SKM-1 (cell line): ENCODE data around the gene FBXL13.
"Not testable (repeated sequence)": the region's sequence is repeated elsewhere in the genome, so short reads cannot be mapped to it uniquely, and the experiment has no call there.

Experiments used
- DNase-seq: peaks from one replicate; lab custom pipeline; 2025; ENCODE audit not compliant: unreplicated experiment; lab: John Stamatoyannopoulos, UW

The FBXL13 gene

GRCh38 chr7:102988088-102988487, 86.5 kb downstream of the FBXL13 start:
- no peak for DNase-seq

DNA sequence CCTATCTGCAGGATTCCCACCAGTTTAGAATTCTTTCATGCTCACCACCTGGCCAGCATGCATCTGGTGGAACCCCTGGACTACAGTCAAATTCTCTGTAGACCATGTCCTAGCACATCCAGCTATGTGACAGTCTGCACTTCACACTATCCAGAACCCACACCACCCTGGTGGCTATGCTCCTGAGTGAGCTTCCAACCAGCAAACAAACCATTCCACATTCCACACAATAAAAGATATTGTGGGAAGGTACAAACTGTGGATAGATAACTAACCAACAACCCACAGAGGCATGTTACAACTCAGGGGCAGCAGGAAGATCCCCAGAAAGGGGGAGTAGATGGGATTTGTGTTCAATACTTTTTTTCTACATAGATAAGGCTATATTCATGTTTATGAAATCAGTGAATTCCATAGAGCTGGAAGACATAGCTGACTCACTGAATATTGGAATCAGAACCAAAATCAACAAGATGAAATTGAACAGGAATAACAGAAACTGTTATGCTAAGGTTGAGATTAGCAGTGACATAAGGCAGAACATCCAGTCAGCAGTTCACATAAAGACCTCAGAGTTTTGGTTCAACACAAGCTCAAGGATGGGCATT, 89.3 kb downstream of the FBXL13 start:
- no peak for DNase-seq

DNA sequence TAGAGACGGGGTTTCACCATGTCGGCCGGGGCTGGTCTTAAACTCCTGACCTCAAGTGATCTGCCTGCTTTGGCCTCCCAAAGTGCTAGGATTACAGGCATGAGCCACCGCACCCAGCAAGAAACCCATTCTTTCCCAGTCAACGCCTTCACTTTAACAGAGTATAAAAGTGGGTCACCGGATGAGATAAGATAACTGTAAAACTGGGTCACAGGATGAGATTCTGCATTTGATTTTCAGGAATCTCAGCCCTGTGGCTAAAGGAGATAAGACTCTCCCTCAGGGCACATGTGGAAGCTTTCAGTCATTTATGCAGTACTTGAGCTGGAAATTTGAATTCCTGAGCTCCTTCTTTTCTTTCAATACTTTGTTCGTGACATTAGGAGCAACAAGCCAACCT, 91.0 kb downstream of the FBXL13 start:
- no peak for DNase-seq

GRCh38 chr7:102982235-102982634, 92.4 kb downstream of the FBXL13 start:
- DNase-seq = no peak

DNA sequence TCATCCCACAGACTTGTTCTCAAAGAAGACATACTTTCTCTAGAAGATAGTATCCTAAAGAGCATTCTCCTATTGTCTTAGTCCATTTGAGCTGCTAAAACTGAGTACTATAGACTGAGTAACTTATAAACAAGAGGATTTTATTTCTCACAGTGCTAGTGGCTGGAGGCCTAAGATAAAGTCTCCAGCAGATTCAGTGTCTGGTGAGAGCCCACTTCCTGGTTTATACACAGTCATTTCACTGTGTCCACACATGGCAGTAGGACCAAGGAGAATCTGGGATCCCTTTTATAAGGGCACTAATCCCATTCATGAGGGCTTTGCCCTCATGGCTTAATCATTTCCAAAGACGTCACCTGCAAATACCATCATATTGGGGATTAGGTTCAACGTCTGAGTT, 93.1 kb downstream of the FBXL13 start:
- DNase-seq = no peak

DNA sequence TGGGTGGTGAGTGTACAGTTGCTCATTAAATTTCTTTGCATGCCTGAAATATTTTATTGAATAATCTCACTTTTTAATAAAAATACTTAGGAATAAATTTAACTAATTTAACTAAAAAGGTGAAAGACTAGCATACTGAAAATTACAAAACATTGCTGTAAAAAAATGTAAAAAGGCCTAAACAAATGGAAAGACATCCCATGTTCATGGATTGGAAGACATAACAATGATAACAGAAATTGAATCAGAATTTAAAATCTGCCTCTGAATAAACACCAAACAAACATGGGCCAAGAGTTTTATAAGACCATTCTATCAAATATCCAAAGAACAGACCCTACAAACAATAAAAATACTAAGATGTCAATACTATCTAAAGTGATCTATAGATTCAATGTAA, 94.9 kb downstream of the FBXL13 start:
- no peak for DNase-seq

- DNase-seq = no peak
Observed at GRCh38 chr7:102978284-102978683, 96.3 kb downstream of the FBXL13 start.

DNA sequence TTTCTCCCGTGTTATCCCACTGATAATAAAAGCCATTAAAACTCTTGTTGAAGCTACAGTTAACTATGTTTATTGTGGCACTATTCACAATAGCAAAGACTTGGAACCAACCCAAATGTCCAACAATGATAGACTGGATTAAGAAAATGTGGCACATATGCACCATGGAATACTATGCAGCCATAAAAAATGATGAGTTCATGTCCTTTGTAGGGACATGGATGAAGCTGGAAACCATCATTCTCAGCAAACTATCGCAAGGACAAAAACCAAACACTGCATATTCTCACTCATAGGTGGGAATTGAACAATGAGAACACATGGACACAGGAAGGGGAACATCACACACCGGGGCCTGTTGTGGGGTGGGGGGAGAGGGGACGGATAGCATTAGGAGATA, 97.0 kb downstream of the FBXL13 start:
- DNase-seq = not testable (repeated sequence)

DNA sequence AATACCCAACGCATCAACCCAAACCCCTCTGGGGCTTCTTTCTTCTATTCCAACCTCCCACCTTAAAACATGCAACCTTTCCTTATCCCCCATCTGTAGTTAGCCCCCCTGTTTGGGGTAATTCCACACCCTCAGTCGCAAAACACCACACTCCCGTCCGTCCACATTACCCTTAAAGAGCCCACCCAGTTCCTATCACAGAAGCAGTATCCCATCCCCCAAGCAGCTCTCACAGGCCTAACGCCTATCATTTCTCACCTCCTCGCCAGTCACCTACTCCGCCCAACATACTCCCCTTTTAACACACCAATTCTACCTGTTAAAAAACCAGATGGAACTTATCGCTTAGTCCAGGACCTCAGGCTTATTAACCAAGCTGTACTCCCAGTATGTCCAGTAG, 98.1 kb downstream of the FBXL13 start:
- no peak for DNase-seq

GRCh38 chr7:102975854-102976253, 98.7 kb downstream of the FBXL13 start:
- no peak for DNase-seq

- DNase-seq = no peak
Observed at GRCh38 chr7:102974366-102975236, 100.0 kb downstream of the FBXL13 start.

DNA sequence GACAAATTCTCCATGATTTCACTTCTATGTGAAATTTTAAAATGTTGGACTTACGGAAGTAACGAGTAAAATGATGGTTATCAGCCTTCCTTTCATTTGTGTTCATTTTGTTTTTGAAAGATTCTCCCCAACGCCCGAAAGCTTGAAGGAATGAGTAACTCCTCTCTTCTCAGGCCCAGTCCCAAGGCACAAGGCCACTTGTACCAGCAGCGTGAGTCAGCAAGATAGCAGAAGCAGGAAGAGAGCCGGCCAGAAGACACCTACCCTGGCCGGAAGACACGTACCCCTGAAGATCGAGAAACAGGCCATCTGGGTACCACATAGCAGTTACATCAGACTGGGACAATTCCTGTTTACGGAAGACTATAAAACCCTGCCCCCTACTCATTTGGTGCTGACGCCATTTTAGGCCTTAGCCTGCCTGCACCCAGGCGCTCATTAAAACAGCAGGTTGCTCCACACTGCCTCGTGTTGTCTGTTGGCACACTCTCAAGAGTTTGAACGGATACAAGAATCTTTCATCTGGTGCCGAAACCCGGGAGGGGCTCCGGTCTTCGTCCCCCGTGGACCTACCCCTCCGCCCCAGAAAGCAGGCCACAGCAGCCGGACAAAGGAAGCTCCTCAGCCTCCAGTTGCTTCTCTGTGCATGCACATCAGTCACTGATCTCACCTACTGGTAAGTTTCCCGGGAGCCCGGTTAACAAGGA, 101.3 kb downstream of the FBXL13 start:
- DNase-seq = no peak

- DNase-seq = no peak
Observed at GRCh38 chr7:102967798-102968197, 106.8 kb downstream of the FBXL13 start.

DNA sequence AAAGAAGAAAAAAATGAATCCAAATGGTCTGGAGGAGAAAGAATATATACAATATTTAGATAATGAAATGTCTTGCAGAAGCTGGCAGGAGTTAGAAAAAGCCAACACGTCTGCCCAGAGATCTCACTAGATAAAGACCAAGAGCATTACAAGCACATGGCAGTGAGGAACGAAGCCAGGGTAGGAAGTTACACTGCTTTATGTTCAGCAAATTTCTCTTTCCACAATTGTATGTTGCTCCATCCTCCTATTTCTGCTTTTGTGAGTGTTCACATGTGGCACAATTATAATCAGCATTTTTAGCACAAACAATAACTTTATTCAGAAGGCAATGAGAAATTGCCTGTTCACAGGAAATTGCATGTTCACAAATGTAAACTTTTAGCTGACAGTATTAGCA, 108.1 kb downstream of the FBXL13 start:
- no peak for DNase-seq

- not testable (repeated sequence) for DNase-seq
Observed at GRCh38 chr7:102961993-102962392, 112.6 kb downstream of the FBXL13 start.

DNA sequence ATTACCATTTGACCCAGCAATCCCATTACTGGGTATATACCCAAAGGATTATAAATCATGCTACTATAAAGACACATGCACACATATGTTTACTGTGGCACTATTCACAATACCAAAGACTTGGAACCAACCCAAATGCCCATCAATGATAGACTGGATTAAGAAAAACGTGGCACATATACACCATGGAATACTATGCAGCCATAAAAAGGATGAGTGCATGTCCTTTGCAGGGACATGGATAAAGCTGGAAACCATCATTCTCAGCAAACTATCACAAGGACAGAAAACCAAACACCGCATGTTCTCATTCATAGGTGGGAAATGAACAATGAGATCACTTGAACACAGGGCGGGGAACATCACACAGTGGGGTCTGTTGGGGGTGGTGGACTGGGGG, 116.6 kb downstream of the FBXL13 start:
- not testable (repeated sequence) for DNase-seq

GRCh38 chr7:102954359-102954758, 120.2 kb downstream of the FBXL13 start:
- DNase-seq = not testable (repeated sequence)

DNA sequence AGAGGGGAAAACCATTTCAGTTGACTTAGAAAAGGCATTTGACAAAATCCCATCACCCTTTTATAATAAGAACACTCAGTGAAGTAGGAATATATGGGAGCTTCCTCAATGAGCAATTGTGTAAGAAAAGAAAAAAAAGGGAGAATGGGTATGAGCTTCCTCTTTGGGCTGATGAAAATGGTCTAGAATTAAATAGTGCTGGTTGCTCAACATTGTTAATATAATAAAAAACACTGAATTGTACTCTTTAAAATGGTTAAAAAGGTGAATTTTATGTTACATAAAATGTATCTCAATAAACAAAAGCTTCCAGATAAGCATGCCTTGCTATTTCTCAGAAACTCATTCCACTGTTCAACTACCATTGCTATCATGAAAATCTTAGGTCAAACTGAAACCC, 121.2 kb downstream of the FBXL13 start:
- no peak for DNase-seq

DNA sequence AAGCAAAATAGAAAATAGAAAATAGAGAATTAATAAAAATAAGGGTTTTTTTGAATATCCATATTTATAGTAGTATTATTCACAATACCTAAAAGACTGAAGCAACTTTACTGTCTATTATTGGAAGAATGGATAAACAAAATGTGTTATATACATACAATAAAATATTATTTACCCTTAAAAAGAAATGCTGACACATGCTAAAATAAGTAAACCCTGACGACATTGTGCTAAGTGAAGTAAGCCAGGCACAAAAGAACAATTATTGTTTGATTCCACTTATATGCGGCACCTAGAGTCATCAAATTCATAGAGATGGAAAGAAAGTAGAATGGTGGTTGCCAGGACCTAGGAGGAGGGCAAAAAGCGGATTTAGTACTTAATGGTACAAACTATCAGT, 122.8 kb downstream of the FBXL13 start:
- DNase-seq = no peak

GRCh38 chr7:102944241-102944640, 130.4 kb downstream of the FBXL13 start:
- no peak for DNase-seq

DNA sequence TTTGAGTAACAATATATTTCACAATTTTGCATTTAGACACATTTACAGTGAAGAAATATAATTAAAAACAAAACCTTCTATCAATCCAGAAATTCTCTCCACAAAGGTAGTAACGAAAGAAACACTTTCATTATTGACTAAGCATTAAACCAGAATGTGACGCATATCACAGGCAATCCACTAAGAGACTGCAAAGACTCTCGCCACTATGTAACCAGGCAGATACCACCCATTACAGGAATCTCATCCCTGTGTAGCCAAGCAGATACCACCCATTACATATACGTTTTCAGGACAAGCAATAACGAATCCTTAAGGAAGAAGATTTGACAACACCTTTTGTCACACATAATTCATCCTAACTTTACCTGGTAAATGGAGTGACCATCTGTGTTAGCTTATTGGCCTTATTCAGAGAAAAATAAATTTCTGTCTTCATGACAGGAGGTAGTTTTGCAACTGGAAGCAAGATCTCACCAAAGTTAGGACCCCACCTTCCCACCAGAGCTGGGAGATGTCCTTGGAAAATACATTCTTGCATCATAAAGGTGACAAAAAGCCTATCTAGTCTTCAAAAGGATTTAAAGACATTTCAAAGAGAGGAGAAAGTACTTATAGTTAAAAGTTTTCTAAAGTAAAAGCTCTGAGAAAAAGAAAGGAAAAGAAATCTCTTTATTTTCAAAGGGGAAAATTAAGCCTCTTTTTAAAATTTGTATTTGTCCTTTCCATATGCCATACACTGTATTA, 131.0 kb downstream of the FBXL13 start:
- DNase-seq = no peak
